GM18502 (cell line): ENCODE results near the gene GAD1.

Experiments
- ATAC-seq: cut with Tn5 transposase; IDR thresholded peaks from one replicate; pipeline ENCODE4 v1.9.1; 2021; ENCODE audit warnings: mild to moderate bottlenecking; ENCODE audit not compliant: unreplicated experiment, poor library complexity

The GAD1 gene

GRCh38 chr2:170887496-170887895 lies 70.8 kb downstream of the GAD1 start:
- no peak for ATAC-seq

- no peak for ATAC-seq
Measured at GRCh38 chr2:170887896-170888295, 71.2 kb downstream of the GAD1 start.

GRCh38 chr2:170891893-170892292 lies 75.2 kb downstream of the GAD1 start:
- no peak for ATAC-seq

GRCh38 chr2:170892391-170892951 lies 75.8 kb downstream of the GAD1 start:
- no peak for ATAC-seq

GRCh38 chr2:170895023-170895757 lies 78.5 kb downstream of the GAD1 start:
- ATAC-seq = no peak

GRCh38 chr2:170896622-170897021 lies 79.9 kb downstream of the GAD1 start:
- no peak for ATAC-seq

- ATAC-seq = no peak
Measured at GRCh38 chr2:170897108-170897507, 80.4 kb downstream of the GAD1 start.

GRCh38 chr2:170905864-170906263 lies 89.2 kb downstream of the GAD1 start:
- no peak for ATAC-seq
